ENCODE data around the gene TTC39A.
A peak's percentile ranks its signal among the peaks of the same experiment; 100 is the strongest.

Gene TTC39A

DNA sequence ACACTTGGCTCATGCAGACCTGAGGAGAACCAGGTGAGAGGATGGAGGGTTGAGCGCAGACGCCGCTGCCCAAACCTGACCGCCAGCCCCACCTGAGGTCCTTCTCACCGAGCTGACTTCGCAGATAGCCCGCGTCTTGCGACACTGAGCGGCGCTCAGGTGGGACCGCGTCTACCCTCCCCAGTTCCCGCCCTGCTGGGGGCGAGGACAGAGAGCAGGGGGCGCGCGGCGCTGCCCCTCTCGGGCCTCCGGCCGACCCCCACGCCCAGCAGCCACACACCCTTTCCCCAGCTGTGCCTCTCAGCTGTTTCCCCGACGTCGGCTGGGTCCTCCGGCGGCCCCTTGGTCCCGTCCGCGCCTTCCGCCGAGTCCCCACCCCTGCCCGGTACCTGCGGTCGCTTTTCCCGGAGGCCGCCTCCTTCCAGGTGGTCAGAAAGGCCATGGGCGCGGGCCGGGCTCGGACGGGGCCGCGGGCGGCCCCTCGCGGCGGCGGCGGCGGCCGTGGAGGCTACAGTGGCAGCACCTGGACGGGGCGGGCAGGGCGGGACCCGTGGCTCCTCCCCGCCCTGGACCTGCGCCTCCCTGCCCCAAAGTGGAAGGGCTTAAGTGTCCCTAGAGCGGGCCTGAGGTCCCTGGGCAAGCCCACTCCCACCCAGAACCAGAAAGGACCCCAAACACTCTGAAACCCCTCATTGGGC is 14.4 kb upstream of the TTC39A start:
- TF ChIP-seq MYC (IDR thresholded peaks at IDR 0.05; ENCODE audit: low read depth, low read length): no peak
- no peak for TF ChIP-seq CTCF (IDR thresholded peaks at IDR 0.05; ENCODE audit: low read depth, low read length)
- no peak for TF ChIP-seq POLR2A (IDR thresholded peaks at IDR 0.05; ENCODE audit: extremely low read depth, insufficient read length)
- no peak for DNase-seq (ENCODE audit: low read depth)
- H3K4me3 ChIP-seq (ENCODE audit: low read depth, low read length): no peak overlapping the region

DNA sequence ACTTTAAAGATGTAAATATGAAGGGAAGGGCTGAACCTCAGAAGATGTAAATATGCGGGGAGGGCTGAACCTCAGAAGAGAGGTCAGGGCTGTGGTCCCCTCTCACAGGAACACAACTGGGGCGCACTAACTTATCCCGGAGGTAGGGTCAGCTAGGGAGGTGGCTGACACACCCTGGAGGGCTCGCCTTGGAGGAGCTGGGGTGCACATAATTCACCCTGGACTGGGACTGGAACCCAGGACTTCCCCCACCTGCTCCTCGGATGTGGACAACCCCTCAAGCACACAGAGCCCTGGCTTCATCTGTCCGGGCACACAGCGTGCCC is 13.9 kb upstream of the TTC39A start:
- TF ChIP-seq CTCF (IDR thresholded peaks at IDR 0.05; ENCODE audit: low read depth, low read length): no peak
- TF ChIP-seq, protein P1, sequence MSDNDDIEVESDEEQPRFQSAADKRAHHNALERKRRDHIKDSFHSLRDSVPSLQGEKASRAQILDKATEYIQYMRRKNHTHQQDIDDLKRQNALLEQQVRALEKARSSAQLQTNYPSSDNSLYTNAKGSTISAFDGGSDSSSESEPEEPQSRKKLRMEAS (IDR thresholded peaks at IDR 0.05; ENCODE audit: low read depth, low read length): no peak
- no peak for TF ChIP-seq MYC (IDR thresholded peaks at IDR 0.05; ENCODE audit: low read depth, low read length)
- TF ChIP-seq POLR2A (IDR thresholded peaks at IDR 0.05; ENCODE audit: extremely low read depth, insufficient read length): no peak
- DNase-seq (ENCODE audit: low read depth): no peak
- H3K4me3 ChIP-seq (ENCODE audit: low read depth, low read length): no peak overlapping the region

GRCh38 chr1:51343624-51344023 is 13.3 kb upstream of the TTC39A start:
- TF ChIP-seq, protein P1 (IDR thresholded peaks at IDR 0.05; ENCODE audit: low read depth, low read length): no peak
- no peak for TF ChIP-seq CTCF (IDR thresholded peaks at IDR 0.05; ENCODE audit: low read depth, low read length)
- TF ChIP-seq POLR2A (IDR thresholded peaks at IDR 0.05; ENCODE audit: extremely low read depth, insufficient read length): no peak
- TF ChIP-seq MYC (IDR thresholded peaks at IDR 0.05; ENCODE audit: low read depth, low read length): no peak
- DNase-seq (ENCODE audit: low read depth): no peak
- H3K4me3 ChIP-seq (ENCODE audit: low read depth, low read length): no peak overlapping the region

GRCh38 chr1:51342591-51343206 is 12.3 kb upstream of the TTC39A start:
- no peak overlapping the region for H3K4me3 ChIP-seq (ENCODE audit: low read depth, low read length)
- TF ChIP-seq CTCF (IDR thresholded peaks at IDR 0.05; ENCODE audit: low read depth, low read length) (no peak), POLR2A (IDR thresholded peaks at IDR 0.05; ENCODE audit: extremely low read depth, insufficient read length) (no peak), MYC (IDR thresholded peaks at IDR 0.05; ENCODE audit: low read depth, low read length) (no peak)
- TF ChIP-seq, protein P1 (IDR thresholded peaks at IDR 0.05; ENCODE audit: low read depth, low read length): no peak

DNA sequence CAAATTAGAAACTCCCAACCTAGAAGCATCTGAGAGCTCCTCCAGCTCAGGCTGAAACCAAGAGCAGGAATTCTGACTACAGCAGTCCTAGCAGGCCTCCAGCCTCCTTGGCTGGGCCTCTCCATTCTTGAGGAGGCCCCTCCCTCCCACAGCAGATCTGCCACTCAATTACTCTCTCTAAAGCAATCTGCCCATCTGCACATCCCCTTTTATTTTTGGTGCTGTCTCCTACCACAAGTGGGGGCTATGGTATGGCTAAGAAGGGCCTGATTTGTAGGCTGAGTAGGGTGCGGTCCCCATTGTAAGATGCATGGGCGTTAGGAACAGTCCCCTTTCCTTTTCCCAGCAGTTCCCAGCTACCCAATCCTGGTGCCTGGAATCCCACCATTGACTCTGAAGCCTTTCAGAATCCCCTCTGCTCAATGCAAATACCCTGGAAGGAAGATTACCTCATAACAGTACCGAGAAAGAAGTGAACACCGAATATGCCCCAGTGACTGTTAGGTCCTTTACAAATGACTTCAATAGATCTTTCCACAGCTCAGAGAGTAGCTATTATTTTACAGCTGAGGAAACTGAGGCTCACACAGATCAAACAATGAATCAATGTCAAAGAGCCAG is 11.6 kb upstream of the TTC39A start:
- TF ChIP-seq, protein P1 (IDR thresholded peaks at IDR 0.05; ENCODE audit: low read depth, low read length): no peak
- TF ChIP-seq CTCF (IDR thresholded peaks at IDR 0.05; ENCODE audit: low read depth, low read length): peak; percentile 51
- no peak for TF ChIP-seq POLR2A (IDR thresholded peaks at IDR 0.05; ENCODE audit: extremely low read depth, insufficient read length)
- H3K4me3 ChIP-seq (ENCODE audit: low read depth, low read length): no peak overlapping the region
- peak; percentile 57 for DNase-seq (ENCODE audit: low read depth)

More at GRCh38 chr1:51342591-51343206, 12.3 kb upstream of the TTC39A start:
- DNase-seq (ENCODE audit: low read depth): no peak

Measured in NB4 (cell line).